MM.1S (cell line): ENCODE data around the gene ARHGAP26.

Experiments
- DNase-seq: peaks from one replicate; pipeline ENCODE4 v3.0.0-alpha.2; 2015
- H2AFZ ChIP-seq: fragments of 300-600 bp; sonication (generic); 2 replicates; pipeline ENCODE4 v1.6.0; 2016; ENCODE audit warnings: antibody characterized with exemption, low read length
- H3F3A ChIP-seq: fragments of 300-600 bp; sonication (generic); 2 replicates; pipeline ENCODE4 v1.6.1; 2016; ENCODE audit warnings: mild to moderate bottlenecking, antibody characterized with exemption, low read length, moderate library complexity, mixed read lengths; ENCODE audit not compliant: insufficient read depth
- H3K27ac ChIP-seq: fragments of 300-600 bp; sonication (generic); 2 replicates; pipeline ENCODE4 v1.5.1; 2016; ENCODE audit warnings: mild to moderate bottlenecking, low read length
- H3K27me3 ChIP-seq: fragments of 300-600 bp; sonication (generic); replicated peaks from 2 replicates; pipeline ENCODE4 v1.6.0; 2016; ENCODE audit warnings: low read length; ENCODE audit not compliant: insufficient read depth
- H3K36me3 ChIP-seq: fragments of 300-600 bp; sonication (generic); replicated peaks from 2 replicates; pipeline ENCODE4 v1.6.1; 2016; ENCODE audit warnings: mild to moderate bottlenecking, low read length, mixed read lengths; ENCODE audit not compliant: insufficient read depth
- H3K4me1 ChIP-seq: fragments of 300-600 bp; sonication (generic); 2 replicates; pipeline ENCODE4 v1.6.1; 2016; ENCODE audit warnings: low read length, mixed read lengths
- H3K4me2 ChIP-seq: fragments of 300-600 bp; sonication (generic); 2 replicates; pipeline ENCODE4 v1.6.0; 2016; ENCODE audit warnings: low read depth, low read length
- H3K4me3 ChIP-seq: fragments of 300-600 bp; sonication (generic); 2 replicates; pipeline ENCODE4 v1.5.1; 2016; ENCODE audit warnings: low read length, mixed read lengths
- H3K79me2 ChIP-seq: fragments of 300-600 bp; sonication (generic); 2 replicates; pipeline ENCODE4 v1.6.1; 2016; ENCODE audit warnings: mixed run types, low read length, mixed read lengths
- H3K9ac ChIP-seq: fragments of 300-600 bp; sonication (generic); 2 replicates; pipeline ENCODE4 v1.6.1; 2016; ENCODE audit warnings: low read length, mixed read lengths
- H3K9me2 ChIP-seq: fragments of 300-600 bp; sonication (generic); replicated peaks from 2 replicates; pipeline ENCODE4 v1.6.1; 2016; ENCODE audit warnings: mild to moderate bottlenecking, low read length, mixed read lengths; ENCODE audit not compliant: insufficient read depth
- H3K9me3 ChIP-seq: fragments of 300-600 bp; sonication (generic); replicated peaks from 2 replicates; pipeline ENCODE4 v1.6.1; 2016; ENCODE audit warnings: mild to moderate bottlenecking, low read length, mixed read lengths; ENCODE audit not compliant: insufficient read depth
- H4K20me1 ChIP-seq: fragments of 300-600 bp; sonication (generic); 2 replicates; pipeline ENCODE4 v1.6.1; 2016; ENCODE audit warnings: mild to moderate bottlenecking, low read length, moderate library complexity, mixed read lengths; ENCODE audit not compliant: insufficient read depth
- CTCF ChIP-seq: fragments of 300-600 bp; sonication (generic); IDR thresholded peaks from 2 replicates; pipeline ENCODE4 v1.5.1; 2016; ENCODE audit warnings: antibody characterized with exemption, low read length, mixed read lengths
- EZH2 ChIP-seq: fragments of 300-600 bp; sonication (generic); optimal IDR thresholded peaks from 2 replicates; pipeline ENCODE3; 2017; ENCODE audit warnings: low read depth, mild to moderate bottlenecking, antibody characterized with exemption, low read length, mixed read lengths
- EZH2phosphoT487 ChIP-seq: fragments of 300-600 bp; sonication (generic); IDR thresholded peaks from 2 replicates; pipeline ENCODE4 v1.6.1; 2018; ENCODE audit warnings: antibody characterized with exemption, low read length

ARHGAP26 gene

DNA sequence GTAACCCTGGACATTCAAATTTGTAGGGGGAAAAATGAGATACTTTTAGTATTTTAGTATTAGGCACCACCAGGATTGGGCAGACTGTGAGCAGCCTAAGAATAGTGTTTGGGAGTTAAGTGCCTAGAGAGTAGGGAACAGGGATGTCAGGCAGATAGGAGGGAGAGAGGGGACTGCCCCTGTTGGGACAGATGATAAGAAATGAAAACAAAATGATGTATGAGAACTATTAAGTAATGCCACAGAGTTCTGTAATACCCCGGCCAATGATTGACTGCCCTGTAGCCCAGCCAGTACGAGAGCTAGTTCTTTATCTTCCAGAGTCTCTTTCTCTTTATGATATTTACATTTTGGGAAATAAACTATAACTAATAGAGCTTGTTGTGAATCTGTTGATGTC lies 24.4 kb downstream of the ARHGAP26 start:
- H3K27me3 ChIP-seq, result no peaks in the 10 kb centered on the region
- H4K20me1 ChIP-seq, result no peaks in the 10 kb centered on the region
- DNase-seq, result no peak
- no peak overlapping the region for H3K9ac ChIP-seq
- no peak for TF ChIP-seq EZH2
- no peak overlapping the region for H3K4me2 ChIP-seq
- H3K9me3 ChIP-seq, result no peaks in the 10 kb centered on the region
- no peak overlapping the region for H3K27ac ChIP-seq
- H3K79me2 ChIP-seq, result peaks cover 8% of the 10 kb centered on the region
- H3K4me1 ChIP-seq, result peaks cover 36% of the 10 kb centered on the region
- H2AFZ ChIP-seq, result no peak overlapping the region
- H3K36me3 ChIP-seq, result no peaks in the 10 kb centered on the region
- no peaks in the 10 kb centered on the region for H3K9me2 ChIP-seq
- H3K4me3 ChIP-seq, result no peak overlapping the region
- H3F3A ChIP-seq, result peaks cover 8% of the 10 kb centered on the region

DNA sequence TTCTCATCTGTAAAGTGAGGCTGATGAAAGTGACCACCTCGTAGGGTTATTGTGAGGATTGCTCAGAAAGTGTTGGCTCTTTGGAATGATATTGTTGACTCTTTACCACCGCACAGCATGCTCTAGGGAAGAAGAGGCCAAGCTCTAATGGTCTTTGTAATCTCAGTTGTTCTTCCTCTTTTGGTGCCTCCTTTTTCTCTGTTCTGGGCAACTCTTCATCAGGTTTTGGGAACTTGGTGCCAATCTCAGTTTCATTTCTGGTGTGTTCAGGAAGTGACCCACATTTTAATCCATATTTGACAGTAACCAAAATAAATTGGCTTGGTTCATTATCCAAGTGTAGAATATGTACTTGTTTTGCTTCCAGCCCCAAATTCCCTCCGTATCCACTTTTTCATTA lies 25.1 kb downstream of the ARHGAP26 start:
- DNase-seq, result no peak
- Histone ChIP-seq H3K79me2 (peaks cover 12% of the 10 kb centered on the region), H3K27ac (peak overlapping the region; percentile 26; the same call in 1 of the 2 replicates), H3K4me2 (peak overlapping the region; percentile 35; the same call in 1 of the 2 replicates), H3K4me3 (no peak overlapping the region), H3K36me3 (no peaks in the 10 kb centered on the region), H3K27me3 (no peaks in the 10 kb centered on the region), H3K9me3 (no peaks in the 10 kb centered on the region), H3K9me2 (no peaks in the 10 kb centered on the region), H4K20me1 (no peaks in the 10 kb centered on the region), H2AFZ (no peak overlapping the region), H3K9ac (no peak overlapping the region), H3K4me1 (peaks cover 43% of the 10 kb centered on the region), H3F3A (peaks cover 8% of the 10 kb centered on the region)
- TF ChIP-seq EZH2phosphoT487, result no peak
- no peak for TF ChIP-seq EZH2
- TF ChIP-seq CTCF, result no peak

- Histone ChIP-seq H3K36me3 (no peaks in the 10 kb centered on the region), H3K79me2 (peaks cover 13% of the 10 kb centered on the region), H3K9ac (no peak overlapping the region), H3K27me3 (no peaks in the 10 kb centered on the region), H3K4me2 (no peak overlapping the region), H3F3A (peaks cover 20% of the 10 kb centered on the region), H2AFZ (no peak overlapping the region), H3K27ac (no peak overlapping the region), H4K20me1 (no peaks in the 10 kb centered on the region), H3K4me1 (peaks cover 53% of the 10 kb centered on the region), H3K9me3 (no peaks in the 10 kb centered on the region), H3K4me3 (no peak overlapping the region), H3K9me2 (no peaks in the 10 kb centered on the region)
- no peak for DNase-seq
- TF ChIP-seq EZH2phosphoT487 (no peak), CTCF (no peak)
These were observed 26.4 kb downstream of the ARHGAP26 start for GRCh38 chr5:142796492-142797109.

- no peaks in the 10 kb centered on the region for H3K9me3 ChIP-seq
- TF ChIP-seq EZH2phosphoT487 (no peak), EZH2 (no peak), CTCF (peak; percentile 38; the same call in 1 of the 2 replicates)
- H2AFZ ChIP-seq, result no peak overlapping the region
- peaks cover 21% of the 10 kb centered on the region for H3K79me2 ChIP-seq
- H3K4me3 ChIP-seq, result no peak overlapping the region
- no peak overlapping the region for H3K27ac ChIP-seq
- H3K4me1 ChIP-seq, result peaks cover 59% of the 10 kb centered on the region
- DNase-seq, result peak; percentile 57
- peaks cover 20% of the 10 kb centered on the region for H3F3A ChIP-seq
- H3K9ac ChIP-seq, result no peak overlapping the region
- no peaks in the 10 kb centered on the region for H4K20me1 ChIP-seq
- H3K4me2 ChIP-seq, result peak overlapping the region; percentile 24; the same call in 1 of the 2 replicates
- H3K36me3 ChIP-seq, result no peaks in the 10 kb centered on the region
- H3K9me2 ChIP-seq, result no peaks in the 10 kb centered on the region
- no peaks in the 10 kb centered on the region for H3K27me3 ChIP-seq
These were observed 27.2 kb downstream of the ARHGAP26 start for GRCh38 chr5:142797420-142797819.
